Panc1 (cell line): ENCODE results near the gene PCSK1N.

ENCODE experiments used
- CTCF ChIP-seq: fragments of 450-650 bp; IDR thresholded peaks from 2 replicates; pipeline ENCODE4 v1.5.1; 2017; ENCODE audit warnings: mild to moderate bottlenecking
- POLR2AphosphoS5 ChIP-seq: IDR thresholded peaks from 2 replicates; pipeline ENCODE4 v1.6.1; 2012; ENCODE audit warnings: mild to moderate bottlenecking, low read depth, low read length, moderate library complexity
- REST ChIP-seq, 2 experiments: IDR thresholded peaks; 2 replicates each; pipeline ENCODE4 v1.6.1; 2011 to 2012; ENCODE audit warnings: low read depth in 2 of 2, control low read depth in 1 of 2, low read length in 1 of 2, mild to moderate bottlenecking in 1 of 2, moderate library complexity in 1 of 2; ENCODE audit not compliant: insufficient read depth in 1 of 2
- SIN3A ChIP-seq: IDR thresholded peaks from 2 replicates; pipeline ENCODE4 v1.6.1; 2012; ENCODE audit warnings: low read depth, mild to moderate bottlenecking, low read length, moderate library complexity, borderline replicate concordance; ENCODE audit not compliant: insufficient read depth
- TCF7L2 ChIP-seq: IDR thresholded peaks from 2 replicates; pipeline ENCODE4 v1.6.1; 2011; ENCODE audit warnings: mild to moderate bottlenecking, low read depth, low read length, inconsistent platforms

GRCh38 chrX:48786825-48787504, 48.4 kb downstream of the PCSK1N start:
- TF ChIP-seq POLR2AphosphoS5 = no peak
- no peak for TF ChIP-seq CTCF
- TF ChIP-seq SIN3A = no peak
- TF ChIP-seq REST (IDR thresholded peaks at IDR 0.05; ENCODE audit: insufficient read depth in 1 of 2, low read depth in 2 of 2, low read length in 1 of 2) = no peak
- TF ChIP-seq TCF7L2 = no peak
